GM10266 (cell line): Measurements from ENCODE around the gene RINL.

Experiments used
- DNase-seq: peaks from one replicate; pipeline ENCODE4 v3.0.0; 2012; ENCODE audit errors: extremely low spot score
- TF ChIP-seq, protein P1 (sequence below): IDR thresholded peaks from 2 replicates; pipeline ENCODE4 v1.5.1; 2012; ENCODE audit warnings: mild to moderate bottlenecking, low read depth; ENCODE audit not compliant: control insufficient read depth, insufficient read depth; ENCODE audit errors: missing control alignments

RINL gene

DNA sequence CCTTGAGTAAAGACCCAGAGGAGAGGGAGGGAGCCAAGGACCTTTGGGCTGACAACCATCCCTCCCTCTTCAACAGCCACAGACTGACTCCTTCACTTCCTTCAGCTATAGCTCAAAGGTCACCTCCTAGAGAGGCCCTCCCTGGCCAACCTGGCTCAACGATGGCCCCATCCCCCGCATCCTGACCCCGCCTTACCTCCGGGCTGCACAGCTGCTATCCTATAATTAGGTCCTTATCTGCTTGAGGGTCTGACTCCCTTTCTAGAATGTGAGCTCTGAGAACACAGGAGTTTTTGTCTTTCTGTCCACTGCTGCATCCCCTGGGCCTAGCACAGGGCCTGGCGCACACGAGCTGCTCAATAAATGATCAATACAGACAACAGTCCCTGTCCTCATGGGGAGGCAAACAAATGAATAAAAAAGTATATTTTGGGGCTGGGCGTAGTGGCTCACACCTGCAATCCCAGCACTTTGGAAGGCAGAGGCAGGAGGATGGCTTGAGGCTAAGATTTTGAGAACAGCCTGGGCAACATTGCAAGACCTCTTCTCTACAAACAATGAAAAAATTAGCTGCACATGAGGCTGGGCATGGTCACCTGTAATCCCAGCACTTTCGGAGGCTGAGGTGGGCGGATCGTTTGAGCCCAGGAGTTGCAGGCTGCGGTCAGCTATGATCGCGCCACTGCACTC is 58.7 kb downstream of the RINL start:
- TF ChIP-seq, protein P1, sequence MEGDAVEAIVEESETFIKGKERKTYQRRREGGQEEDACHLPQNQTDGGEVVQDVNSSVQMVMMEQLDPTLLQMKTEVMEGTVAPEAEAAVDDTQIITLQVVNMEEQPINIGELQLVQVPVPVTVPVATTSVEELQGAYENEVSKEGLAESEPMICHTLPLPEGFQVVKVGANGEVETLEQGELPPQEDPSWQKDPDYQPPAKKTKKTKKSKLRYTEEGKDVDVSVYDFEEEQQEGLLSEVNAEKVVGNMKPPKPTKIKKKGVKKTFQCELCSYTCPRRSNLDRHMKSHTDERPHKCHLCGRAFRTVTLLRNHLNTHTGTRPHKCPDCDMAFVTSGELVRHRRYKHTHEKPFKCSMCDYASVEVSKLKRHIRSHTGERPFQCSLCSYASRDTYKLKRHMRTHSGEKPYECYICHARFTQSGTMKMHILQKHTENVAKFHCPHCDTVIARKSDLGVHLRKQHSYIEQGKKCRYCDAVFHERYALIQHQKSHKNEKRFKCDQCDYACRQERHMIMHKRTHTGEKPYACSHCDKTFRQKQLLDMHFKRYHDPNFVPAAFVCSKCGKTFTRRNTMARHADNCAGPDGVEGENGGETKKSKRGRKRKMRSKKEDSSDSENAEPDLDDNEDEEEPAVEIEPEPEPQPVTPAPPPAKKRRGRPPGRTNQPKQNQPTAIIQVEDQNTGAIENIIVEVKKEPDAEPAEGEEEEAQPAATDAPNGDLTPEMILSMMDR: no peak
- no peak for DNase-seq
